GM23338 (cell line): Measurements from ENCODE around the gene FIBP.

Experiments used
- EZH2phosphoT487 ChIP-seq: fragments of 200-600 bp; sonication (generic); IDR thresholded peaks from one replicate; pipeline ENCODE4 v1.8.1; 2018; ENCODE audit warnings: antibody characterized with exemption; ENCODE audit not compliant: unreplicated experiment
- TF ChIP-seq, protein P1 (sequence below), 2 experiments: fragments of 200-600 bp in 1 of 2; sonication (generic) in 1 of 2; conservative IDR thresholded peaks; 2 replicates each; pipeline versions ENCODE4 v1.5.1 to v1.6.1; 2016 to 2017; ENCODE audit warnings: antibody characterized with exemption in 2 of 2, low read depth in 2 of 2, mild to moderate bottlenecking in 2 of 2, moderate library complexity in 1 of 2

DNA sequence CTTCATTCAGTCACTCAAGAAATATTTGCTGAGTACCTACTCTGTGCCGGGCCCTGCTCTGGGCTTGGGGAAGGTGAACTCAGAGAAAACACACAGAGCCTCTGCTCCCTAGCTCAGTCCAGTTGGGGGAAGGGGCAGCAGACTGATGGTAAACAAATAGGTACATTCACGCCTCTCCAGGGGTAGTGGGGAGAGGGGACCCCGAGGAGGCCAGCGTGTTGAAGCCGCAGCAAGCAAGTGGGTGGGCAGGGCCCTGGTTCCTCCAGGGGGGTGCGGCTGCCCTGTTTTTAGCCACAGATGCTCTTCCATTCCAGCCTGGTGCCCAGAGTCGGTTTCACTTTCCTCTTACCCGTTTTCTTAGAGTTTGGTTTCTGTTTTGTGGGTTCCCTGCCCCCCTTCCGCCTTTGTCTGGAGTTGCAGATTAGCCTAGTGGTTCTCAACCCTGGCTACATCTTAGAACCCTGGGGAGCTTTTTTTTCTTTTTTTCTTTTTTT lies 39.7 kb upstream of the FIBP start:
- TF ChIP-seq, protein P1, sequence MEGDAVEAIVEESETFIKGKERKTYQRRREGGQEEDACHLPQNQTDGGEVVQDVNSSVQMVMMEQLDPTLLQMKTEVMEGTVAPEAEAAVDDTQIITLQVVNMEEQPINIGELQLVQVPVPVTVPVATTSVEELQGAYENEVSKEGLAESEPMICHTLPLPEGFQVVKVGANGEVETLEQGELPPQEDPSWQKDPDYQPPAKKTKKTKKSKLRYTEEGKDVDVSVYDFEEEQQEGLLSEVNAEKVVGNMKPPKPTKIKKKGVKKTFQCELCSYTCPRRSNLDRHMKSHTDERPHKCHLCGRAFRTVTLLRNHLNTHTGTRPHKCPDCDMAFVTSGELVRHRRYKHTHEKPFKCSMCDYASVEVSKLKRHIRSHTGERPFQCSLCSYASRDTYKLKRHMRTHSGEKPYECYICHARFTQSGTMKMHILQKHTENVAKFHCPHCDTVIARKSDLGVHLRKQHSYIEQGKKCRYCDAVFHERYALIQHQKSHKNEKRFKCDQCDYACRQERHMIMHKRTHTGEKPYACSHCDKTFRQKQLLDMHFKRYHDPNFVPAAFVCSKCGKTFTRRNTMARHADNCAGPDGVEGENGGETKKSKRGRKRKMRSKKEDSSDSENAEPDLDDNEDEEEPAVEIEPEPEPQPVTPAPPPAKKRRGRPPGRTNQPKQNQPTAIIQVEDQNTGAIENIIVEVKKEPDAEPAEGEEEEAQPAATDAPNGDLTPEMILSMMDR (conservative IDR thresholded peaks at IDR 0.05; ENCODE audit: low read depth in 2 of 2), result no peak
- TF ChIP-seq EZH2phosphoT487, result no peak
